ENCODE measurements around the gene DRAXIN.

DNA sequence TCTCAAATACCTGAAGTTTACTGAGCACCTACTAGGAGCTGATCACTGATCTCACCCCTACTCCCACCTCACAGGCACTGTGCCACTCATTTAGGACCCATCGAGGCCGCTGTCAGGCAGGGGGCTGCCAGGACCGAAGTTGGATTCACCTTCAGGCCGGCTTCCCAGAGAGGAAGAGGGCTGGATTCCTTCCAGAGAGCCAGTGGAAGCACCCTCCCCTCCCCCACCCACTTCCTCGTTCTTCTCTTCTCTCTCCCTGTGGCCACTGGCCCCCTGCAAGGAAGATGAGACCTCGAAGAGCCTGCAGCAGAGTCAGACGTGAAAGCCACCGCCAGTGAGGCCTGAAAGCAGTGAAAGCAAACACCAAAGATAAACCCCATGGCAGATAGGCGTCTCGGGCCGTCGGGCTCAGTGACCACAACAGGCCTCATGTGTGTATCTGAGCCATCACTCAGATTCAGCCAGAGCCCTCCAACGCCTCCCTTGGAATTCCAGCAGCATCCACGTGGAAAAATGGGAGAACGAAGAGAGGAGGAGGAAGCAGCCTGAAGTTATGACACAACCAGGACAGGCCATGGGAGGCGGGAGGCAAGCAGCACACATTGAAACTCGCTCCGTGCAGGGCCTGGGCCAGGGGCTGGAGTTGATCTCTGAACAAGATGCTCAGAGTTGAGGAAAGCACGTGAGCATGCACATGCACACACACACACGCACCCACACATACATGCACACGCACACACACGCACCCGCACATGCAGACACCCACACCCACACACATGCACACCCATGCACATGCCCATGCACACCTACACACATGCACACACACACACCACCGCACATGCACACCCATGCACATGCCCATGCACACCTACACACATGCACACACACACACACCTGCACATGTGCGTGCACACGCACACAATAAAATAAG is 38.3 kb downstream of the DRAXIN start:
- no peak for TF ChIP-seq EZH2 (IDR thresholded peaks at IDR 0.05; ENCODE audit: borderline replicate concordance, low read depth, low read length, severe bottlenecking)
- TF ChIP-seq, protein P1, sequence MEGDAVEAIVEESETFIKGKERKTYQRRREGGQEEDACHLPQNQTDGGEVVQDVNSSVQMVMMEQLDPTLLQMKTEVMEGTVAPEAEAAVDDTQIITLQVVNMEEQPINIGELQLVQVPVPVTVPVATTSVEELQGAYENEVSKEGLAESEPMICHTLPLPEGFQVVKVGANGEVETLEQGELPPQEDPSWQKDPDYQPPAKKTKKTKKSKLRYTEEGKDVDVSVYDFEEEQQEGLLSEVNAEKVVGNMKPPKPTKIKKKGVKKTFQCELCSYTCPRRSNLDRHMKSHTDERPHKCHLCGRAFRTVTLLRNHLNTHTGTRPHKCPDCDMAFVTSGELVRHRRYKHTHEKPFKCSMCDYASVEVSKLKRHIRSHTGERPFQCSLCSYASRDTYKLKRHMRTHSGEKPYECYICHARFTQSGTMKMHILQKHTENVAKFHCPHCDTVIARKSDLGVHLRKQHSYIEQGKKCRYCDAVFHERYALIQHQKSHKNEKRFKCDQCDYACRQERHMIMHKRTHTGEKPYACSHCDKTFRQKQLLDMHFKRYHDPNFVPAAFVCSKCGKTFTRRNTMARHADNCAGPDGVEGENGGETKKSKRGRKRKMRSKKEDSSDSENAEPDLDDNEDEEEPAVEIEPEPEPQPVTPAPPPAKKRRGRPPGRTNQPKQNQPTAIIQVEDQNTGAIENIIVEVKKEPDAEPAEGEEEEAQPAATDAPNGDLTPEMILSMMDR (IDR thresholded peaks at IDR 0.05; ENCODE audit: borderline replicate concordance, extremely low read depth, low read length, poor library complexity, severe bottlenecking), result no peak
